Activated T-cell treated with anti-CD3 and anti-CD28 coated beads for 24 hours (primary cell): Measurements from ENCODE around the gene TIMP3.
"Not testable (repeated sequence)": the region's sequence is repeated elsewhere in the genome, so short reads cannot be mapped to it uniquely, and the experiment has no call there.

Experiments used
- DNase-seq: peaks from one replicate; pipeline ENCODE4 v3.0.0-alpha.2; 2020; ENCODE audit warnings: low read depth

The TIMP3 gene

GRCh38 chr22:32801537-32802236 is at the start of gene TIMP3:
TSS of gene TIMP3 (plus strand) at chr22:32801705. CDS start at chr22:32802002, 297 bp downstream.
- DNase-seq: no peak

- DNase-seq: no peak
Observed at GRCh38 chr22:32752326-32752725, 49.2 kb upstream of the TIMP3 start.

- DNase-seq: no peak
Observed at GRCh38 chr22:32752816-32753520, 48.5 kb upstream of the TIMP3 start.

- DNase-seq: no peak
Observed at GRCh38 chr22:32753591-32753990, 47.9 kb upstream of the TIMP3 start.

GRCh38 chr22:32754413-32755041 is 47.0 kb upstream of the TIMP3 start:
- DNase-seq: no peak

- DNase-seq: not testable (repeated sequence)
Observed at GRCh38 chr22:32757086-32757762, 44.3 kb upstream of the TIMP3 start.

- no peak for DNase-seq
Observed at GRCh38 chr22:32758866-32759385, 42.6 kb upstream of the TIMP3 start.

GRCh38 chr22:32760396-32760795 is 41.1 kb upstream of the TIMP3 start:
- no peak for DNase-seq

- no peak for DNase-seq
Observed at GRCh38 chr22:32760815-32761214, 40.7 kb upstream of the TIMP3 start.

- no peak for DNase-seq
Observed at GRCh38 chr22:32761251-32761903, 40.1 kb upstream of the TIMP3 start.

GRCh38 chr22:32764330-32765131 is 37.0 kb upstream of the TIMP3 start:
- DNase-seq: no peak

GRCh38 chr22:32765132-32765618 is 36.3 kb upstream of the TIMP3 start:
- no peak for DNase-seq

- no peak for DNase-seq
Observed at GRCh38 chr22:32771756-32772155, 29.7 kb upstream of the TIMP3 start.

- no peak for DNase-seq
Observed at GRCh38 chr22:32775957-32776356, 25.5 kb upstream of the TIMP3 start.

- no peak for DNase-seq
Observed at GRCh38 chr22:32776397-32776796, 25.1 kb upstream of the TIMP3 start.

GRCh38 chr22:32776802-32777201 is 24.7 kb upstream of the TIMP3 start:
- DNase-seq: no peak

- no peak for DNase-seq
Observed at GRCh38 chr22:32777987-32778386, 23.5 kb upstream of the TIMP3 start.

GRCh38 chr22:32780726-32781310 is 20.7 kb upstream of the TIMP3 start:
- DNase-seq: no peak

- no peak for DNase-seq
Observed at GRCh38 chr22:32781695-32782094, 19.8 kb upstream of the TIMP3 start.

GRCh38 chr22:32785321-32786026 is 16.0 kb upstream of the TIMP3 start:
- DNase-seq: no peak
